ENCODE measurements around the gene LGALS13.

GRCh38 chr19:39587496-39587895 lies 14.8 kb upstream of the LGALS13 start:
- TF ChIP-seq POLR2A (IDR thresholded peaks at IDR 0.05; ENCODE audit: low read length) (no peak), GATA1 (IDR thresholded peaks at IDR 0.05; ENCODE audit: low read depth, low read length) (no peak)
